Measurements from ENCODE around the gene KIDINS220.
"Not testable (repeated sequence)": the region's sequence is repeated elsewhere in the genome, so short reads cannot be mapped to it uniquely, and the experiment has no call there.

DNA sequence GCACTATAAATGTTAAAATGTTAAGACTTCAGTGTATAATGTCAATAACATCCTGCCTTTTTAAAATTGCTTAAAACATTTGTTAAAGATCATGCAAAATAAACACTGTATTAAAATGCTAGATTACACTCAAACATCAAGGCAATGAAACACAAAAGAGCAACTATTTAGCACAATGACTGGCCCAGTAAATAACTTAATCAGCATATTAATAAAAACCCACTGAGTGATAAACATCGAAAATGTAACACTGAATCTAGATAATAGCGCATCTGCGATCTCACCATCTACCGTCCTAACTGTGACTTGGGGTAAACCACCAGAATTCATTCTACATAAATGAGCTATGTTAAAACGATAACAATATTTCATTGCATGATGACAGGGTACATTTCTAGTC lies 108.3 kb downstream of the KIDINS220 start:
- TF ChIP-seq, protein P1, sequence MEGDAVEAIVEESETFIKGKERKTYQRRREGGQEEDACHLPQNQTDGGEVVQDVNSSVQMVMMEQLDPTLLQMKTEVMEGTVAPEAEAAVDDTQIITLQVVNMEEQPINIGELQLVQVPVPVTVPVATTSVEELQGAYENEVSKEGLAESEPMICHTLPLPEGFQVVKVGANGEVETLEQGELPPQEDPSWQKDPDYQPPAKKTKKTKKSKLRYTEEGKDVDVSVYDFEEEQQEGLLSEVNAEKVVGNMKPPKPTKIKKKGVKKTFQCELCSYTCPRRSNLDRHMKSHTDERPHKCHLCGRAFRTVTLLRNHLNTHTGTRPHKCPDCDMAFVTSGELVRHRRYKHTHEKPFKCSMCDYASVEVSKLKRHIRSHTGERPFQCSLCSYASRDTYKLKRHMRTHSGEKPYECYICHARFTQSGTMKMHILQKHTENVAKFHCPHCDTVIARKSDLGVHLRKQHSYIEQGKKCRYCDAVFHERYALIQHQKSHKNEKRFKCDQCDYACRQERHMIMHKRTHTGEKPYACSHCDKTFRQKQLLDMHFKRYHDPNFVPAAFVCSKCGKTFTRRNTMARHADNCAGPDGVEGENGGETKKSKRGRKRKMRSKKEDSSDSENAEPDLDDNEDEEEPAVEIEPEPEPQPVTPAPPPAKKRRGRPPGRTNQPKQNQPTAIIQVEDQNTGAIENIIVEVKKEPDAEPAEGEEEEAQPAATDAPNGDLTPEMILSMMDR (IDR thresholded peaks at IDR 0.05; ENCODE audit: borderline replicate concordance, extremely low read depth, low read length, poor library complexity, severe bottlenecking), result not testable (repeated sequence)
- TF ChIP-seq EZH2 (IDR thresholded peaks at IDR 0.05; ENCODE audit: borderline replicate concordance, low read depth, low read length, severe bottlenecking), result not testable (repeated sequence)
